GM06990 (cell line): ENCODE results near the gene GDPD4.

Experiments used
- DNase-seq: peaks from one replicate; pipeline ENCODE4 v3.0.0-alpha.2; 2011; ENCODE audit not compliant: insufficient read length; ENCODE audit errors: extremely low read depth
- H3K27me3 ChIP-seq: replicated peaks from 2 replicates; pipeline ENCODE4 v1.6.0; 2011; ENCODE audit warnings: low read length; ENCODE audit not compliant: control insufficient read depth, insufficient read depth
- H3K36me3 ChIP-seq: 2 replicates; pipeline ENCODE4 v1.5.1; 2011; ENCODE audit warnings: low read length; ENCODE audit not compliant: control insufficient read depth, insufficient read depth
- H3K4me3 ChIP-seq: replicated peaks from 2 replicates; pipeline ENCODE4 v1.5.1; 2011; ENCODE audit warnings: low read depth, mild to moderate bottlenecking, control low read depth, low read length
- CTCF ChIP-seq: IDR thresholded peaks from 2 replicates; pipeline ENCODE4 v1.5.1; 2011; ENCODE audit warnings: low read length, control low read depth, mild to moderate bottlenecking, inconsistent platforms; ENCODE audit not compliant: insufficient read depth, poor library complexity, severe bottlenecking

The GDPD4 gene

GRCh38 chr11:77301510-77301909, at the start of gene GDPD4:
Gene GDPD4 (minus strand): TSS chr11:77301686. CDS start chr11:77285137, 16,549 bp downstream.
- H3K36me3 ChIP-seq = no peaks in the 10 kb centered on the region
- no peak for DNase-seq
- H3K4me3 ChIP-seq = no peak within 1 kb of the TSS
- TF ChIP-seq CTCF = no peak
- H3K27me3 ChIP-seq = no peaks in the 10 kb centered on the region

GRCh38 chr11:77347948-77348347, 46.5 kb upstream of the GDPD4 start:
- Histone ChIP-seq H3K4me3 (no peak overlapping the region), H3K36me3 (peaks cover 11% of the 10 kb centered on the region), H3K27me3 (no peaks in the 10 kb centered on the region)
- TF ChIP-seq CTCF = no peak
- no peak for DNase-seq

- no peak for DNase-seq
- Histone ChIP-seq H3K4me3 (no peak overlapping the region), H3K27me3 (no peaks in the 10 kb centered on the region), H3K36me3 (peaks cover 11% of the 10 kb centered on the region)
- TF ChIP-seq CTCF = no peak
Observed at GRCh38 chr11:77346906-77347603, 45.6 kb upstream of the GDPD4 start.

GRCh38 chr11:77345621-77346020, 44.1 kb upstream of the GDPD4 start:
- peaks cover 13% of the 10 kb centered on the region for H3K36me3 ChIP-seq
- DNase-seq = no peak
- no peak for TF ChIP-seq CTCF
- no peaks in the 10 kb centered on the region for H3K27me3 ChIP-seq
- H3K4me3 ChIP-seq = no peak overlapping the region

- Histone ChIP-seq H3K4me3 (no peak overlapping the region), H3K27me3 (no peaks in the 10 kb centered on the region), H3K36me3 (peaks cover 15% of the 10 kb centered on the region)
- TF ChIP-seq CTCF = no peak
- DNase-seq = no peak
Observed at GRCh38 chr11:77340501-77340900, 39.0 kb upstream of the GDPD4 start.

- H3K36me3 ChIP-seq = peaks cover 15% of the 10 kb centered on the region
- no peak for TF ChIP-seq CTCF
- no peak overlapping the region for H3K4me3 ChIP-seq
- H3K27me3 ChIP-seq = no peaks in the 10 kb centered on the region
- no peak for DNase-seq
Observed at GRCh38 chr11:77332259-77332658, 30.8 kb upstream of the GDPD4 start.
